PC-3 (cell line): ENCODE results near the gene INSIG1.

Experiments used
- EZH2 ChIP-seq: fragments of 300-600 bp; sonication (generic); IDR thresholded peaks from one replicate; pipeline ENCODE4 v1.6.1; 2017; ENCODE audit warnings: antibody characterized with exemption, mild to moderate bottlenecking, low read length; ENCODE audit not compliant: unreplicated experiment
- EZH2phosphoT487 ChIP-seq: fragments of 300-600 bp; sonication (generic); IDR thresholded peaks from 2 replicates; pipeline ENCODE4 v1.6.1; 2018; ENCODE audit warnings: mild to moderate bottlenecking, antibody characterized with exemption, low read length, borderline replicate concordance
- TF ChIP-seq, protein P1 (sequence below): fragments of 300-600 bp; sonication (generic); conservative IDR thresholded peaks from 2 replicates; pipeline ENCODE4 v1.5.1; 2017; ENCODE audit warnings: antibody characterized with exemption, low read depth, mild to moderate bottlenecking, low read length

DNA sequence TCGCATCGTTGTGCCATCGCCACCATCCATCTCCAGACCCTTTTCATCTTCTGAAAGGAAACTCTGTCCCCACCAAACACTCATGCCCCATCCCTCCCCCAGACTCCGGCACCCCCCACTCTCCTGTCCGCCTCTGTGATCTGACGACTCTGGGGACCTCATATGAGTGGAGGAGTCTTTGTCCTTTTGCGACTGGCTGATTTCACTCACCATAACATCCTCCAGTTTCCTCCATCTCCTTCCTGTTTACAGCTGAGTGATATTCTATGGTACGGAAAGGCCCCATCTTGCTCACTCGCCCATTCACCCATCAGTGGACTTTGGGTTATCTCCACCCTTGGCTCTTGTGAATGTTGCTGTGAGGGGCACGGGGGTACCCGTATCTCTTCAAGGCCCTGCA lies 11.8 kb upstream of the INSIG1 start:
- TF ChIP-seq, protein P1, sequence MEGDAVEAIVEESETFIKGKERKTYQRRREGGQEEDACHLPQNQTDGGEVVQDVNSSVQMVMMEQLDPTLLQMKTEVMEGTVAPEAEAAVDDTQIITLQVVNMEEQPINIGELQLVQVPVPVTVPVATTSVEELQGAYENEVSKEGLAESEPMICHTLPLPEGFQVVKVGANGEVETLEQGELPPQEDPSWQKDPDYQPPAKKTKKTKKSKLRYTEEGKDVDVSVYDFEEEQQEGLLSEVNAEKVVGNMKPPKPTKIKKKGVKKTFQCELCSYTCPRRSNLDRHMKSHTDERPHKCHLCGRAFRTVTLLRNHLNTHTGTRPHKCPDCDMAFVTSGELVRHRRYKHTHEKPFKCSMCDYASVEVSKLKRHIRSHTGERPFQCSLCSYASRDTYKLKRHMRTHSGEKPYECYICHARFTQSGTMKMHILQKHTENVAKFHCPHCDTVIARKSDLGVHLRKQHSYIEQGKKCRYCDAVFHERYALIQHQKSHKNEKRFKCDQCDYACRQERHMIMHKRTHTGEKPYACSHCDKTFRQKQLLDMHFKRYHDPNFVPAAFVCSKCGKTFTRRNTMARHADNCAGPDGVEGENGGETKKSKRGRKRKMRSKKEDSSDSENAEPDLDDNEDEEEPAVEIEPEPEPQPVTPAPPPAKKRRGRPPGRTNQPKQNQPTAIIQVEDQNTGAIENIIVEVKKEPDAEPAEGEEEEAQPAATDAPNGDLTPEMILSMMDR, result no peak
- TF ChIP-seq EZH2, result no peak
- no peak for TF ChIP-seq EZH2phosphoT487
